Neuronal stem cell (in vitro differentiated cells): Measurements from ENCODE around the gene S1PR3.

ENCODE experiments used
- DNase-seq: peaks from one replicate; pipeline ENCODE4 v3.0.0-alpha.2; 2013; ENCODE audit warnings: low spot score
- H2AFZ ChIP-seq: one replicate; pipeline ENCODE4 v1.6.1; 2013; ENCODE audit warnings: mild to moderate bottlenecking, low read length, inconsistent platforms
- H2AK5ac ChIP-seq: 2 replicates; pipeline ENCODE4 v1.6.1; 2013; ENCODE audit warnings: low read depth, mild to moderate bottlenecking, inconsistent platforms, low read length, moderate library complexity, mixed read lengths
- H2BK120ac ChIP-seq: 2 replicates; pipeline ENCODE4 v1.6.1; 2013; ENCODE audit warnings: low read depth, mild to moderate bottlenecking, inconsistent platforms, low read length, moderate library complexity, mixed read lengths
- H2BK12ac ChIP-seq: one replicate; pipeline ENCODE4 v1.6.1; 2013; ENCODE audit warnings: low read length, inconsistent platforms
- H2BK15ac ChIP-seq: 2 replicates; pipeline ENCODE4 v1.6.1; 2013; ENCODE audit warnings: mild to moderate bottlenecking, low read length, inconsistent platforms, mixed read lengths
- H2BK5ac ChIP-seq: one replicate; pipeline ENCODE4 v1.6.1; 2013; ENCODE audit warnings: inconsistent platforms, mild to moderate bottlenecking, low read length, moderate library complexity
- H3K14ac ChIP-seq: one replicate; pipeline ENCODE4 v1.6.1; 2013; ENCODE audit warnings: low read length, inconsistent platforms
- H3K18ac ChIP-seq: 2 replicates; pipeline ENCODE4 v1.6.1; 2013; ENCODE audit warnings: low read length, inconsistent platforms
- H3K23ac ChIP-seq: 2 replicates; pipeline ENCODE4 v1.6.1; 2013; ENCODE audit warnings: low read depth, mild to moderate bottlenecking, mixed read lengths, low read length, inconsistent platforms; ENCODE audit not compliant: poor library complexity
- H3K27ac ChIP-seq: replicated peaks from 3 replicates; pipeline ENCODE4 v1.5.1; 2013; ENCODE audit warnings: low read length, inconsistent platforms
- H3K27me3 ChIP-seq, 3 experiments: 2 replicates each; pipeline ENCODE4 v1.6.1; 2013; ENCODE audit warnings: low read length in 3 of 3, mild to moderate bottlenecking in 2 of 3, inconsistent platforms in 1 of 3, low read depth in 1 of 3, mixed read lengths in 1 of 3, moderate library complexity in 1 of 3; ENCODE audit not compliant: control insufficient read depth in 3 of 3, insufficient read depth in 3 of 3
- H3K36me3 ChIP-seq, 2 donors: replicated peaks in 1 of 2; 2 replicates each; pipeline ENCODE4 v1.6.1; 2013; ENCODE audit warnings: low read length in 2 of 2; ENCODE audit not compliant: control insufficient read depth in 2 of 2, insufficient read depth in 2 of 2
- H3K4ac ChIP-seq: 2 replicates; pipeline ENCODE4 v1.6.1; 2013; ENCODE audit warnings: inconsistent platforms, mild to moderate bottlenecking, low read length, moderate library complexity
- H3K4me1 ChIP-seq, 2 donors: 1 replicate in 1 of 2; 2 replicates in 1 of 2; pipeline ENCODE4 v1.6.1; 2013; ENCODE audit warnings: low read length in 2 of 2, low read depth in 1 of 2; ENCODE audit not compliant: control insufficient read depth in 2 of 2, insufficient read depth in 1 of 2
- H3K4me2 ChIP-seq: one replicate; pipeline ENCODE4 v1.6.1; 2013; ENCODE audit warnings: mild to moderate bottlenecking, low read length, inconsistent platforms; ENCODE audit not compliant: insufficient read depth, poor library complexity, severe bottlenecking
- H3K4me3 ChIP-seq, 2 donors: 2 replicates each; pipeline ENCODE4 v1.5.1; 2013; ENCODE audit warnings: low read length in 2 of 2, mild to moderate bottlenecking in 2 of 2, inconsistent platforms in 1 of 2, moderate library complexity in 1 of 2
- H3K79me1 ChIP-seq: one replicate; pipeline ENCODE4 v1.6.1; 2013; ENCODE audit warnings: low read depth, mild to moderate bottlenecking, inconsistent platforms, low read length, moderate library complexity
- H3K9ac ChIP-seq: one replicate; pipeline ENCODE4 v1.6.1; 2013; ENCODE audit warnings: mild to moderate bottlenecking, low read depth, low read length, inconsistent platforms; ENCODE audit not compliant: poor library complexity
- H3K9me3 ChIP-seq, 2 donors: replicated peaks in 1 of 2; 2 replicates each; pipeline versions ENCODE3 to v1.6.1; 2013; ENCODE audit warnings: low read length in 2 of 2, mild to moderate bottlenecking in 2 of 2, inconsistent platforms in 1 of 2, low read depth in 1 of 2, mixed read lengths in 1 of 2, moderate library complexity in 1 of 2; ENCODE audit not compliant: control insufficient read depth in 2 of 2, insufficient read depth in 1 of 2
- H4K8ac ChIP-seq: one replicate; pipeline ENCODE4 v1.6.1; 2013; ENCODE audit warnings: low read depth, mild to moderate bottlenecking, inconsistent platforms, low read length, moderate library complexity
- H4K91ac ChIP-seq: one replicate; pipeline ENCODE4 v1.6.1; 2013; ENCODE audit warnings: low read length, low read depth, mild to moderate bottlenecking, inconsistent platforms; ENCODE audit not compliant: poor library complexity
- WGBS, 2 donors: extraction: QIAGEN DNeasy Blood & Tissue Kit; methylation state at CpG; one replicate each; pipeline ENCODE4 v1.1.7; 2013; ENCODE audit warnings: missing lambda C conversion rate in 2 of 2, mixed read lengths in 1 of 2; ENCODE audit not compliant: insufficient read length in 2 of 2, insufficient replicate concordance in 1 of 2; ENCODE audit errors: extremely low coverage in 2 of 2; 5-methylcytosine and 5-hydroxymethylcytosine counted together

Gene S1PR3

GRCh38 chr9:88983865-88984542, 7.3 kb upstream of the S1PR3 start:
- no peak overlapping the region for H2BK120ac ChIP-seq
- no peak overlapping the region for H3K18ac ChIP-seq
- DNase-seq = no peak
- no peak overlapping the region for H2BK12ac ChIP-seq
- H3K9me3 ChIP-seq = peaks cover 4 to 8% of the 10 kb centered on the region in 2 donors
- H3K4ac ChIP-seq = no peak overlapping the region
- no peak overlapping the region for H4K91ac ChIP-seq
- H3K4me1 ChIP-seq = peaks cover 0 to 1% of the 10 kb centered on the region in 2 donors
- no peak overlapping the region for H3K4me2 ChIP-seq
- H2AK5ac ChIP-seq = no peak overlapping the region
- H3K4me3 ChIP-seq = no peak overlapping the region
- H4K8ac ChIP-seq = no peak overlapping the region
- no peaks in the 10 kb centered on the region for H3K36me3 ChIP-seq
- no peak overlapping the region for H3K23ac ChIP-seq
- H2BK15ac ChIP-seq = no peak overlapping the region
- H3K79me1 ChIP-seq = no peaks in the 10 kb centered on the region
- H3K27ac ChIP-seq = no peak overlapping the region
- H2AFZ ChIP-seq = no peak overlapping the region
- peaks cover 0 to 2% (median 0%) of the 10 kb centered on the region in 3 experiments for H3K27me3 ChIP-seq
- H3K14ac ChIP-seq = no peak overlapping the region
- no CpG with 5 or more reads among the region's 2 CpGs for WGBS, 2 donors
- H2BK5ac ChIP-seq = no peak overlapping the region
- H3K9ac ChIP-seq = no peak overlapping the region

DNA sequence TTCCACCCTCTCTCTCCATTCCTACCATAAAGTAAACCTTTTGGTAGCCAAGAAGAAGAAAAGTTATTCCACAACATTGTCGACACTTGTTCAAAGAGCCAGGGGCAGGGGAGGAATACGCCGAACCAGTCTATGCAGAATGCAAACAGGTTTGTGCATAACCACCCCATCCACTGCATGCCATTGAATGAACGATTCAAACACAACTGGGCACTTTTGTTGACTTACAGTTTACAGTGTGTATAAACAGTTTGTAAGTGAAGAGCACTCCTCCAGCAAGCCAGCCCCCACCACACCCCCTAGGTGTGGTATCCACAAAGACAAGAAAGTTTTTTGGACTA, 6.8 kb upstream of the S1PR3 start:
- H3K14ac ChIP-seq = no peak overlapping the region
- peaks cover 0 to 2% (median 0%) of the 10 kb centered on the region in 3 experiments for H3K27me3 ChIP-seq
- no peak for DNase-seq
- H3K9ac ChIP-seq = no peak overlapping the region
- H4K8ac ChIP-seq = no peak overlapping the region
- H3K36me3 ChIP-seq = no peaks in the 10 kb centered on the region
- no peak overlapping the region for H3K18ac ChIP-seq
- H3K23ac ChIP-seq = no peak overlapping the region
- no peak overlapping the region for H2BK15ac ChIP-seq
- no peak overlapping the region for H3K4ac ChIP-seq
- H3K4me2 ChIP-seq = no peak overlapping the region
- H2BK120ac ChIP-seq = no peak overlapping the region
- H3K4me1 ChIP-seq = peaks cover 0 to 1% of the 10 kb centered on the region in 2 donors
- no peak overlapping the region for H3K27ac ChIP-seq
- no peaks in the 10 kb centered on the region for H3K79me1 ChIP-seq
- no peak overlapping the region for H2AK5ac ChIP-seq
- WGBS, 2 donors = no CpG with 5 or more reads among the region's 4 CpGs
- H2AFZ ChIP-seq = no peak overlapping the region
- H3K4me3 ChIP-seq = no peak overlapping the region
- no peak overlapping the region for H4K91ac ChIP-seq
- no peak overlapping the region for H2BK5ac ChIP-seq
- peaks cover 3 to 4% of the 10 kb centered on the region in 2 donors for H3K9me3 ChIP-seq
- no peak overlapping the region for H2BK12ac ChIP-seq

- Histone ChIP-seq H2BK120ac (no peak overlapping the region), H3K4me1 (peaks cover 3 to 6% of the 10 kb centered on the region in 2 donors), H3K36me3 (no peaks in the 10 kb centered on the region), H3K23ac (no peak overlapping the region), H2AFZ (no peak overlapping the region), H2BK5ac (no peak overlapping the region), H3K79me1 (no peaks in the 10 kb centered on the region), H2BK15ac (no peak overlapping the region), H3K27me3 (peaks cover 0 to 2% (median 0%) of the 10 kb centered on the region in 3 experiments), H3K27ac (no peak overlapping the region), H3K9me3 (peaks cover 0 to 2% of the 10 kb centered on the region in 2 donors), H3K4me3 (no peak overlapping the region), H2BK12ac (no peak overlapping the region), H3K4ac (no peak overlapping the region), H4K91ac (no peak overlapping the region), H3K9ac (no peak overlapping the region), H4K8ac (no peak overlapping the region), H3K14ac (no peak overlapping the region), H3K18ac (no peak overlapping the region), H2AK5ac (no peak overlapping the region), H3K4me2 (no peak overlapping the region)
- WGBS, 2 donors = no CpG with 5 or more reads among the region's 2 CpGs
- DNase-seq = no peak
Measured at GRCh38 chr9:88985616-88986015, 5.7 kb upstream of the S1PR3 start.

- Histone ChIP-seq H4K8ac (no peak overlapping the region), H3K14ac (no peak overlapping the region), H3K4ac (no peak overlapping the region), H3K9me3 (no peaks in the 10 kb centered on the region), H3K36me3 (no peaks in the 10 kb centered on the region), H2BK120ac (no peak overlapping the region), H3K4me2 (no peak overlapping the region), H3K4me3 (no peak overlapping the region), H3K23ac (no peak overlapping the region), H2AK5ac (no peak overlapping the region), H3K27me3 (peaks cover 0 to 2% (median 0%) of the 10 kb centered on the region in 3 experiments), H2BK5ac (no peak overlapping the region), H2BK15ac (no peak overlapping the region), H3K27ac (no peak overlapping the region), H3K18ac (no peak overlapping the region), H4K91ac (no peak overlapping the region), H3K4me1 (peaks cover 6% of the 10 kb centered on the region in 2 donors), H2BK12ac (no peak overlapping the region), H3K79me1 (no peaks in the 10 kb centered on the region), H3K9ac (no peak overlapping the region), H2AFZ (no peak overlapping the region)
- no CpG with 5 or more reads among the region's 3 CpGs for WGBS, 2 donors
- no peak for DNase-seq
Measured at GRCh38 chr9:88986776-88987175, 4.5 kb upstream of the S1PR3 start.
